MCF 10A (cell line): ENCODE data around the gene OTOP2. TPM values are rescaled to one million over a fixed set of nuclear protein-coding genes. Genes with fewer than 3 reads are reported as not detected.

Experiments used
- BruUV-seq: library from RNA; stranded (reverse); fragments of 400-500 nt; replicated peaks from 2 replicates; lab custom pipeline; 2021; lab: Mats Ljungman, UMichigan
- CTCF ChIA-PET: fragments of 300-600 bp; sonication (Branson Sonifier 250); formaldehyde crosslinking; extraction: SDS; loops from one replicate; lab custom pipeline; 2021; ENCODE audit warnings: antibody characterized with exemption, inconsistent platforms; lab: Yijun Ruan, JAX
- POLR2A ChIA-PET: fragments of 300-600, 350-650 bp; sonication (Branson Sonifier 250); formaldehyde crosslinking; extraction: SDS; loops from one replicate; lab custom pipeline; 2020; ENCODE audit warnings: antibody characterized with exemption, inconsistent platforms; lab: Yijun Ruan, JAX
- DNase-seq: peaks from one replicate; pipeline ENCODE4 v3.0.0-alpha.2; 2018; ENCODE audit not compliant: unreplicated experiment
- H3K27ac Mint-ChIP-seq: one replicate; pipeline ENCODE4 v1.8.0; 2022; ENCODE audit warnings: mild to moderate bottlenecking, low read depth, mixed read lengths; ENCODE audit not compliant: unreplicated experiment
- H3K27me3 Mint-ChIP-seq: one replicate; pipeline ENCODE4 v1.8.0; 2022; ENCODE audit warnings: mixed read lengths; ENCODE audit not compliant: insufficient read depth, unreplicated experiment
- H3K36me3 Mint-ChIP-seq: one replicate; pipeline ENCODE4 v1.8.0; 2022; ENCODE audit warnings: mild to moderate bottlenecking, moderate library complexity, mixed read lengths; ENCODE audit not compliant: insufficient read depth, unreplicated experiment
- H3K4me1 Mint-ChIP-seq: one replicate; pipeline ENCODE4 v1.8.0; 2022; ENCODE audit warnings: mixed read lengths; ENCODE audit not compliant: insufficient read depth, unreplicated experiment
- H3K4me3 Mint-ChIP-seq: one replicate; pipeline ENCODE4 v1.8.0; 2022; ENCODE audit warnings: mild to moderate bottlenecking, moderate library complexity, mixed read lengths; ENCODE audit not compliant: unreplicated experiment
- H3K9me3 Mint-ChIP-seq: one replicate; pipeline ENCODE4 v1.8.0; 2022; ENCODE audit warnings: mixed read lengths; ENCODE audit not compliant: unreplicated experiment
- intact Hi-C: fragments of 100-400 bp; cut with micrococcal nuclease; formaldehyde crosslinking; loops from 2 replicates; pipeline ENCODE4 v1.14.1; 2022
- total RNA-seq: library from RNA; stranded (reverse); gene quantifications from 2 replicates; pipeline ENCODE4 v1.2.3, GENCODE V29; 2022
- TF ChIP-seq, protein P1 (sequence below): fragments of 200-600 bp; IDR thresholded peaks from one replicate; pipeline ENCODE4 v1.8.0; 2022; ENCODE audit warnings: antibody characterized with exemption, mild to moderate bottlenecking; ENCODE audit not compliant: unreplicated experiment

OTOP2 gene
- total RNA-seq, 1 experiment from 2014 or later, result not detected

DNA sequence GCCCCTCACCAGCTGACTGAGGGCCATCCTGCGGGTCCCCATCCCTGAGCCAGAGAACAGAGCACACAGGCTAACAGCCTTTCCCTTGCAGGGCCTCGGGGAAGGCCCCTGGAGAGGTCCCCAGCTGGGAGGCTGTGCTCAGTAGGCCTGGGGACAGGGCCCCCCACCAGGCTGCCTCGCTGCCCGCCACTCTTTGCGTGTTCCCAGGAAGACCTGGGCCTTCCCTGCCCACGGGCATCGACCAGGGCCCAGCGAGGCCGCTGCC, 47.7 kb downstream of the OTOP2 start:
- ChIA-PET POLR2A (interaction anchor here (0.9 to 2.3 kb wide), 4 partner anchors 10 to 138 kb away, joined by 3 to 9 read pairs (median 4); partner anchors contain the start of genes ARMC7 and CDR2L), CTCF (interaction anchor here (0.6 to 3.5 kb wide), 4 partner anchors 10 to 300 kb away, joined by 3 to 25 read pairs (median 6); no protein-coding TSS in a partner anchor)
- Mint-ChIP-seq H3K9me3 (no peaks in the 10 kb centered on the region), H3K4me1 (peaks cover 6% of the 10 kb centered on the region), H3K36me3 (no peaks in the 10 kb centered on the region), H3K27ac (no peak overlapping the region), H3K27me3 (peaks cover 14% of the 10 kb centered on the region), H3K4me3 (peak overlapping the region; percentile 47)
- no peak for DNase-seq
- TF ChIP-seq, protein P1, sequence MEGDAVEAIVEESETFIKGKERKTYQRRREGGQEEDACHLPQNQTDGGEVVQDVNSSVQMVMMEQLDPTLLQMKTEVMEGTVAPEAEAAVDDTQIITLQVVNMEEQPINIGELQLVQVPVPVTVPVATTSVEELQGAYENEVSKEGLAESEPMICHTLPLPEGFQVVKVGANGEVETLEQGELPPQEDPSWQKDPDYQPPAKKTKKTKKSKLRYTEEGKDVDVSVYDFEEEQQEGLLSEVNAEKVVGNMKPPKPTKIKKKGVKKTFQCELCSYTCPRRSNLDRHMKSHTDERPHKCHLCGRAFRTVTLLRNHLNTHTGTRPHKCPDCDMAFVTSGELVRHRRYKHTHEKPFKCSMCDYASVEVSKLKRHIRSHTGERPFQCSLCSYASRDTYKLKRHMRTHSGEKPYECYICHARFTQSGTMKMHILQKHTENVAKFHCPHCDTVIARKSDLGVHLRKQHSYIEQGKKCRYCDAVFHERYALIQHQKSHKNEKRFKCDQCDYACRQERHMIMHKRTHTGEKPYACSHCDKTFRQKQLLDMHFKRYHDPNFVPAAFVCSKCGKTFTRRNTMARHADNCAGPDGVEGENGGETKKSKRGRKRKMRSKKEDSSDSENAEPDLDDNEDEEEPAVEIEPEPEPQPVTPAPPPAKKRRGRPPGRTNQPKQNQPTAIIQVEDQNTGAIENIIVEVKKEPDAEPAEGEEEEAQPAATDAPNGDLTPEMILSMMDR, result no peak
- BruUV-seq, result no TSS peak
- intact Hi-C loops, result no loop called here

DNA sequence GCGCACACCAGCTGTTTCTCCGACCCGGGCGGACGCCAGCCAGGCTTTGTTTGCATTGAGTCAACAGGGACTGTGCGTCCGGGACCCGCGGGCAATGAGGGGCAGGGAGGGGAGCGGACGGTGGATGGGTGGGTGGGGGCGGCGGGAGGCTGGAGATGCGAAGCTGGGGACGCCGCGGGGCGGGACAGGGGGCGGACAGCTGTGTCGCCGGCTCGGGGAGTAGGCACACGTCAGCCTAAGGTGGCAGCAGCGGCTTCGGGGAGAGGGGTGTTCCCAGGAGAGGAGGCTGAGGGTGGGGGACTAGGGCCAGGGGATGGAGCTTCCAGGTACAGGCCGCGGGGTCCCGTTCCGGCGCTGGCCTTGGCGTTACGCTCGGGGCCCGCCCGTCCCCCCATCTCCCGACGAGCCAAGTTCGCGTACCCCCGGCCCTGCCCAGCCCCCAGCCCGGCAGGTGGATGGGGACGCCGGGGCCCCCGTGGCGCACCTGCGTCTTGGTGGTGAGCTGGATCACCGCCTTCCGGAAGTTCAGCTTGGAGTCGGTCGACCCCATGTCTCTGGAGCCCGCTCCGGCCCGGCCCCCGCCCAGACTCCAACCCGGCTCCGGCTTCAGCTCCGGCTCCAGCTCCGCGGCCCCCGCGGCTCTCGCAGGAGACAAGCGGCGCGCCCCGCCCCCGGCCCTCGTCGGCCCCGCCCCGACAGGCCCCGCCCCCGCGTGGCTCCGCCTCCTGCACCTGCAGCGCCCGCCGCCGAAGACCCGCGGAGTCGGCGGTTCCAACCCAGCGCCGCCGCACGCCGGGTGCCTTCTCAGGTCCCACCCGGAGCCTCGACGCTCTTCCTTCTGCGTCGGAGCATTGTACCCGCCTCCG, 48.3 kb downstream of the OTOP2 start, which contains the start of gene HID1:
TSS of gene HID1 (minus strand) at position 653 of the 866 bp plus-strand sequence. CDS start at position 550, 103 bp downstream.
- POLR2A ChIA-PET, result interaction anchor here (0.8 to 2.3 kb wide), 6 partner anchors 10 to 138 kb away, joined by 3 to 9 read pairs (median 4); partner anchors contain the start of genes ARMC7, CDR2L and MRPL58
- Mint-ChIP-seq H3K36me3 (no peaks in the 10 kb centered on the region), H3K27me3 (peaks cover 14% of the 10 kb centered on the region), H3K9me3 (no peaks in the 10 kb centered on the region), H3K4me1 (peaks cover 6% of the 10 kb centered on the region), H3K27ac (no peak within 1 kb of the TSS), H3K4me3 (peak within 1 kb of the TSS; percentile 75)
- TF ChIP-seq, protein P1, result no peak
- no peak for DNase-seq
- CTCF ChIA-PET, result interaction anchor here (0.6 to 3.5 kb wide), 6 partner anchors 10 to 1399 kb away, joined by 3 to 25 read pairs (median 3); no protein-coding TSS in a partner anchor
- no TSS peak for BruUV-seq
- intact Hi-C loops, result no loop called here

- TF ChIP-seq, protein P1, result no peak
- H3K4me3 Mint-ChIP-seq, result peak overlapping the region; percentile 75
- no TSS peak for BruUV-seq
- peaks cover 6% of the 10 kb centered on the region for H3K4me1 Mint-ChIP-seq
- DNase-seq, result no peak
- ChIA-PET CTCF (interaction anchor here (1.0 to 3.5 kb wide), 4 partner anchors 10 to 87 kb away, joined by 3 to 25 read pairs (median 4); no protein-coding TSS in a partner anchor), POLR2A (interaction anchor here (0.8 to 2.1 kb wide), 5 partner anchors 11 to 40 kb away, joined by 3 to 8 read pairs (median 5); partner anchors contain the start of genes CDR2L and MRPL58)
- no peaks in the 10 kb centered on the region for H3K9me3 Mint-ChIP-seq
- intact Hi-C loops, result no loop called here
- peaks cover 14% of the 10 kb centered on the region for H3K27me3 Mint-ChIP-seq
- no peaks in the 10 kb centered on the region for H3K36me3 Mint-ChIP-seq
- no peak overlapping the region for H3K27ac Mint-ChIP-seq
Measured at GRCh38 chr17:74972973-74973328, 48.9 kb downstream of the OTOP2 start.

DNA sequence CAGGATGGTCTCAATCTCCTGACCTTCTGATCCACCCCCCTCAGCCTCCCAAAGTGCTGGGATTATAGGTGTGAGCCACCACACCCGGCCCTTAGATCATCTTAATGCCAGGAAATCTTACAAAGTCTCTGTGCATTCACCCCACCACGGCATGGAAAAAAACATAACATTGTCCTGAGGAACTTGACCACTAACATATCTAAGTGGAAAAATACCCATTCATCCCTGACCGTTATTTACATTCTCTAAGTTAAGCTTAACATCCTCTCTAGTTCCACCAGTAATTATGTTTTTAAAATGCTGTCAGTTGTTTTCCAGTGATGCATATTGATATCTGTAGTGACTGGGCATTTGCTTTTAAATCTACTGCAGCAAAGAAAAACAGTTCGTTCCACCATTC, 51.9 kb downstream of the OTOP2 start:
- Mint-ChIP-seq H3K27ac (no peak overlapping the region), H3K4me3 (no peak overlapping the region), H3K4me1 (peaks cover 6% of the 10 kb centered on the region), H3K27me3 (peaks cover 14% of the 10 kb centered on the region), H3K9me3 (no peaks in the 10 kb centered on the region), H3K36me3 (no peaks in the 10 kb centered on the region)
- ChIA-PET CTCF (interaction anchor here (0.5 to 1.6 kb wide), 3 partner anchors 15 to 227 kb away, joined by 3 to 5 read pairs (median 5); no protein-coding TSS in a partner anchor), POLR2A (interaction anchor here (0.7 kb wide), 1 partner anchor 90 kb away, joined by 3 read pairs; no protein-coding TSS in a partner anchor)
- no TSS peak for BruUV-seq
- TF ChIP-seq, protein P1, result no peak
- intact Hi-C loops, result no loop called here
- DNase-seq, result no peak
